B cell (primary cell): ENCODE results near the gene RIPOR1.

Source experiments
- EZH2 ChIP-seq: IDR thresholded peaks from 2 replicates; pipeline ENCODE4 v1.6.1; 2012; ENCODE audit warnings: borderline replicate concordance, low read depth, mild to moderate bottlenecking, moderate library complexity, low read length; ENCODE audit not compliant: insufficient read depth, poor library complexity, severe bottlenecking
- TF ChIP-seq, protein P1 (sequence below): fragments of 200-600 bp; IDR thresholded peaks from one replicate; pipeline ENCODE4 v1.8.0; 2022; ENCODE audit warnings: antibody characterized with exemption, mild to moderate bottlenecking

- TF ChIP-seq, protein P1, sequence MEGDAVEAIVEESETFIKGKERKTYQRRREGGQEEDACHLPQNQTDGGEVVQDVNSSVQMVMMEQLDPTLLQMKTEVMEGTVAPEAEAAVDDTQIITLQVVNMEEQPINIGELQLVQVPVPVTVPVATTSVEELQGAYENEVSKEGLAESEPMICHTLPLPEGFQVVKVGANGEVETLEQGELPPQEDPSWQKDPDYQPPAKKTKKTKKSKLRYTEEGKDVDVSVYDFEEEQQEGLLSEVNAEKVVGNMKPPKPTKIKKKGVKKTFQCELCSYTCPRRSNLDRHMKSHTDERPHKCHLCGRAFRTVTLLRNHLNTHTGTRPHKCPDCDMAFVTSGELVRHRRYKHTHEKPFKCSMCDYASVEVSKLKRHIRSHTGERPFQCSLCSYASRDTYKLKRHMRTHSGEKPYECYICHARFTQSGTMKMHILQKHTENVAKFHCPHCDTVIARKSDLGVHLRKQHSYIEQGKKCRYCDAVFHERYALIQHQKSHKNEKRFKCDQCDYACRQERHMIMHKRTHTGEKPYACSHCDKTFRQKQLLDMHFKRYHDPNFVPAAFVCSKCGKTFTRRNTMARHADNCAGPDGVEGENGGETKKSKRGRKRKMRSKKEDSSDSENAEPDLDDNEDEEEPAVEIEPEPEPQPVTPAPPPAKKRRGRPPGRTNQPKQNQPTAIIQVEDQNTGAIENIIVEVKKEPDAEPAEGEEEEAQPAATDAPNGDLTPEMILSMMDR: no peak
- no peak for TF ChIP-seq EZH2
These were observed 8.6 kb downstream of the RIPOR1 start for GRCh38 chr16:67537270-67537635.
